OCI-LY7 (cell line): ENCODE data around the gene SFSWAP. TPM values are rescaled to one million over a fixed set of nuclear protein-coding genes. Genes with fewer than 3 reads are reported as not detected.

Experiments
- BruUV-seq: library from RNA; stranded (reverse); fragments of 400-500 nt; replicated peaks from 2 replicates; lab custom pipeline; 2021; lab: Mats Ljungman, UMichigan
- CTCF ChIA-PET: fragments of 300-600 bp; sonication (Branson Sonifier 250); formaldehyde crosslinking; loops from one replicate; lab custom pipeline; 2022; ENCODE audit warnings: antibody characterized with exemption; ENCODE audit not compliant: unreplicated experiment; lab: Charles Lee
- POLR2A ChIA-PET: fragments of 300-600 bp; sonication (Branson Sonifier 250); formaldehyde crosslinking; loops from one replicate; lab custom pipeline; 2022; ENCODE audit warnings: antibody characterized with exemption; lab: Charles Lee
- DNase-seq: peaks from one replicate; pipeline ENCODE4 v3.0.0-alpha.2; 2015; ENCODE audit warnings: low spot score
- H2AFZ ChIP-seq: fragments of 200-600 bp; sonication (generic), shearing (Covaris generic); 2 replicates; pipeline ENCODE4 v1.6.1; 2014; ENCODE audit warnings: mild to moderate bottlenecking, antibody characterized with exemption, low read length, moderate library complexity
- H3K27ac ChIP-seq: fragments of 200-600 bp; sonication (generic); 2 replicates; pipeline ENCODE4 v1.5.1; 2014; ENCODE audit warnings: mixed run types, low read depth, mild to moderate bottlenecking, moderate library complexity, low read length, inconsistent platforms; ENCODE audit not compliant: poor library complexity, severe bottlenecking
- H3K36me3 ChIP-seq: fragments of 200-600 bp; sonication (generic); 2 replicates; pipeline ENCODE4 v1.6.1; 2014; ENCODE audit warnings: mild to moderate bottlenecking, antibody characterized with exemption, low read length, moderate library complexity, mixed read lengths; ENCODE audit not compliant: insufficient read depth
- H3K4me1 ChIP-seq: fragments of 200-600 bp; sonication (generic); 2 replicates; pipeline ENCODE4 v1.5.1; 2014; ENCODE audit warnings: mild to moderate bottlenecking, low read length; ENCODE audit not compliant: insufficient read depth, poor library complexity, severe bottlenecking
- H3K4me2 ChIP-seq: fragments of 200-600 bp; sonication (generic); 2 replicates; pipeline ENCODE4 v1.6.1; 2014; ENCODE audit warnings: mild to moderate bottlenecking, low read length
- H3K4me3 ChIP-seq: fragments of 200-600 bp; sonication (generic); 2 replicates; pipeline ENCODE4 v1.5.1; 2014; ENCODE audit warnings: mild to moderate bottlenecking, low read depth, low read length; ENCODE audit not compliant: poor library complexity, severe bottlenecking
- H3K79me2 ChIP-seq: fragments of 200-600 bp; sonication (generic); 2 replicates; pipeline ENCODE4 v1.6.1; 2016; ENCODE audit warnings: low read depth, mild to moderate bottlenecking, low read length, moderate library complexity, mixed read lengths; ENCODE audit not compliant: insufficient read depth
- H3K9me2 ChIP-seq: fragments of 200-600 bp; sonication (generic); 2 replicates; pipeline ENCODE4 v1.6.1; 2016; ENCODE audit warnings: mild to moderate bottlenecking, low read length, mixed read lengths; ENCODE audit not compliant: insufficient read depth
- H3K9me3 ChIP-seq: fragments of 200-600 bp; sonication (generic); 2 replicates; pipeline ENCODE4 v1.6.1; 2014; ENCODE audit warnings: mild to moderate bottlenecking, mixed run types, low read length, mixed read lengths
- H4K20me1 ChIP-seq: fragments of 200-600 bp; sonication (generic); 2 replicates; pipeline ENCODE4 v1.6.1; 2014; ENCODE audit warnings: mild to moderate bottlenecking, antibody characterized with exemption, low read length, moderate library complexity, mixed read lengths; ENCODE audit not compliant: insufficient read depth
- EZH2phosphoT487 ChIP-seq: fragments of 200-600 bp; sonication (generic); IDR thresholded peaks from 2 replicates; pipeline ENCODE4 v1.6.1; 2018; ENCODE audit warnings: low read depth, borderline replicate concordance, mild to moderate bottlenecking, mixed run types, antibody characterized with exemption, low read length, moderate library complexity, mixed read lengths
- intact Hi-C: fragments of 100-400 bp; cut with micrococcal nuclease; formaldehyde crosslinking; loops from one replicate; pipeline ENCODE4 v1.10.0; 2022; ENCODE audit not compliant: unreplicated experiment
- total RNA-seq, 2 experiments: library from RNA; depleted of rRNA in 1 of 2; stranded (reverse); fragments of >200 nt in 1 of 2; shearing (Covaris generic) in 1 of 2; gene quantifications; 2 replicates each; pipeline ENCODE4 v1.2.3, GENCODE V29; 2014 to 2022
- TF ChIP-seq, protein P1 (sequence below): fragments of 200-600 bp; sonication (generic); conservative IDR thresholded peaks from 2 replicates; pipeline ENCODE4 v1.5.1; 2014; ENCODE audit warnings: mild to moderate bottlenecking, antibody characterized with exemption, low read length, moderate library complexity, mixed read lengths

The SFSWAP gene
- total RNA-seq, 2 experiments from 2014 or later, result 54.0 to 87.1 TPM

DNA sequence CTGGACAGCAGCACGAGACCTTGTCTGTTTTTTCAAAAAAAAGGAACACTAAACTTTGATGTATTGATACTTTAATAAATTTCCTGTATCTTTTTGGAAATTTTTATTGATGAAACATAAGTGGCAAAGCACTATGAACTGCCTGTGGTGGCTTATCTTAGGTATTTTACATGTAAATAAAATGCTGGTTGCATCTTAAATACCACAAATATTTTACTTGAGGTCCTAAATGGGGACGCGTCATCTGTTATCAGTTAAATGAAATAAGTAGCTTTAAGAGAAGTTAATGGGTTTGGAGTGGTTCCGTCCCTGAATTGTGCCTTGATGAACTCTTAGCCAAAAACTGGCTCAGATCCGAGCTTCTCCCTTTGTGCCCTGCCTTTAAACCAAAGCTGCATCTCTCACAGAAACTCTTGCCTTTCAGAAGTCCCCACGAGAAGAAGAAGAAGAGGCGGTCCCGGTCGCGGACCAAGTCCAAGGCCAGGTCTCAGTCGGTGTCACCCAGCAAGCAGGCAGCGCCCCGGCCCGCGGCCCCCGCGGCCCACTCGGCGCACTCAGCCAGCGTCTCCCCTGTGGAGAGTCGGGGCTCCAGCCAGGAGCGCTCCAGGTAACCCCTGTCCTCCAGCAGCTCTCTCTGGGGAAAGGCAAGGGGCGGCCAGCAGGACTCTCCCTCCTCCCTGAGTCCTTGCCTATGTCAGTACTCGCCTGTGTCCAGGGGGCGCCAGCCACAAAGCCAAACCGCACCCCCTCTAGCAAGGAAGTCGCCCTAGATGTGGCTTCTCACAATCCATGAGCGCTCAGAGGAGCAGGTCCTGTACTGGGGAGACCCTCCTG is 86.1 kb downstream of the SFSWAP start:
- intact Hi-C loops, result no loop called here
- H3K9me2 ChIP-seq, result no peaks in the 10 kb centered on the region
- H2AFZ ChIP-seq, result no peak overlapping the region
- no peak for TF ChIP-seq EZH2phosphoT487
- TF ChIP-seq, protein P1, sequence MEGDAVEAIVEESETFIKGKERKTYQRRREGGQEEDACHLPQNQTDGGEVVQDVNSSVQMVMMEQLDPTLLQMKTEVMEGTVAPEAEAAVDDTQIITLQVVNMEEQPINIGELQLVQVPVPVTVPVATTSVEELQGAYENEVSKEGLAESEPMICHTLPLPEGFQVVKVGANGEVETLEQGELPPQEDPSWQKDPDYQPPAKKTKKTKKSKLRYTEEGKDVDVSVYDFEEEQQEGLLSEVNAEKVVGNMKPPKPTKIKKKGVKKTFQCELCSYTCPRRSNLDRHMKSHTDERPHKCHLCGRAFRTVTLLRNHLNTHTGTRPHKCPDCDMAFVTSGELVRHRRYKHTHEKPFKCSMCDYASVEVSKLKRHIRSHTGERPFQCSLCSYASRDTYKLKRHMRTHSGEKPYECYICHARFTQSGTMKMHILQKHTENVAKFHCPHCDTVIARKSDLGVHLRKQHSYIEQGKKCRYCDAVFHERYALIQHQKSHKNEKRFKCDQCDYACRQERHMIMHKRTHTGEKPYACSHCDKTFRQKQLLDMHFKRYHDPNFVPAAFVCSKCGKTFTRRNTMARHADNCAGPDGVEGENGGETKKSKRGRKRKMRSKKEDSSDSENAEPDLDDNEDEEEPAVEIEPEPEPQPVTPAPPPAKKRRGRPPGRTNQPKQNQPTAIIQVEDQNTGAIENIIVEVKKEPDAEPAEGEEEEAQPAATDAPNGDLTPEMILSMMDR, result no peak
- H3K4me1 ChIP-seq, result no peaks in the 10 kb centered on the region
- H3K4me2 ChIP-seq, result no peak overlapping the region
- H3K27ac ChIP-seq, result no peak overlapping the region
- BruUV-seq, result no TSS peak
- no peaks in the 10 kb centered on the region for H3K9me3 ChIP-seq
- CTCF ChIA-PET, result no interaction called here
- H3K36me3 ChIP-seq, result peaks cover 89% of the 10 kb centered on the region
- H3K79me2 ChIP-seq, result no peaks in the 10 kb centered on the region
- no peak for DNase-seq
- POLR2A ChIA-PET, result interaction anchor here (0.6 kb wide), 2 partner anchors 8 to 20 kb away, joined by 3 read pairs; no protein-coding TSS in a partner anchor
- H4K20me1 ChIP-seq, result no peaks in the 10 kb centered on the region
- H3K4me3 ChIP-seq, result no peak overlapping the region

DNA sequence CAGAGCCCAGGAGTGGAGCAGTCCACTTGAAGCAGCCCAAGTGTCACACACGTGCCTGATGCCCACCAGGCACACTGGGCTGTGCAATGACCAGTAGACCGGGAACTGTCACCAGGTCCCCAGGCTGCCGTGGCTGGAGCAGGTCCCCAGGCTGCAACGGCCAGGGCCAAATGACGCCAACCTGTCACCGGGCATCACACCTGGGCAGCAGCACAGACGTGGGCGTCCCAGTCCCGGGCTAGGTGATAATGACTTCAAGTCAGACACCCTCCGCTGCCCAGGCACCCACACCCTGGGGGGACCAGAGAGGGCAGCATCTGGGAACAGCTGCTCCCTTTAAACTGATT is 86.7 kb downstream of the SFSWAP start:
- intact Hi-C loops, result no loop called here
- Histone ChIP-seq H3K79me2 (no peaks in the 10 kb centered on the region), H2AFZ (no peak overlapping the region), H3K4me3 (no peak overlapping the region), H3K27ac (no peak overlapping the region), H3K4me1 (no peaks in the 10 kb centered on the region), H3K4me2 (no peak overlapping the region), H3K36me3 (peaks cover 93% of the 10 kb centered on the region), H3K9me2 (no peaks in the 10 kb centered on the region), H4K20me1 (no peaks in the 10 kb centered on the region), H3K9me3 (no peaks in the 10 kb centered on the region)
- ChIA-PET POLR2A (no interaction called here), CTCF (no interaction called here)
- no peak for DNase-seq
- BruUV-seq, result no TSS peak
- TF ChIP-seq, protein P1, result no peak
- TF ChIP-seq EZH2phosphoT487, result no peak

DNA sequence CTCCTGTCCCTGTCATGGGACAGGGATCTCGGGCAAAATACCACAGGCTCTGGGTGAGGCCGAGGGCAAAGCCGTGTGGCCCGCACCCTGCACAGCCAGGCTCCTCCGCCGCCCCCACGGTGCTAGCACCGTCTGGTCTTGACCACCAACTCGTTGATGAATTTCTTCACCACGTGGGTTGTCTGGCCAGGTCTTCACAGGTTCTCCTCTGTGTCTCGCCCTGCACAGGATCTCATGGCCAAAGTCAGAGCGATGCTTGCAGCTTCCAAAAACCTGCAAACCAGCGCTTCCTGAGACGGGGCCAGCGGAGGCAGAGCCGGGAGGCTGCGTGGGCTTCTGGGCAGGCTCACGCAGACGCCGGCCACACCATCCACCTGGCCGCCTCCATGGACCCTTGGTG is 88.3 kb downstream of the SFSWAP start:
- H3K9me2 ChIP-seq, result no peaks in the 10 kb centered on the region
- no peak overlapping the region for H3K4me2 ChIP-seq
- no peaks in the 10 kb centered on the region for H3K4me1 ChIP-seq
- no peak overlapping the region for H3K4me3 ChIP-seq
- H3K79me2 ChIP-seq, result no peaks in the 10 kb centered on the region
- ChIA-PET CTCF (no interaction called here), POLR2A (no interaction called here)
- no peak overlapping the region for H2AFZ ChIP-seq
- no peaks in the 10 kb centered on the region for H3K9me3 ChIP-seq
- DNase-seq, result no peak
- H3K27ac ChIP-seq, result no peak overlapping the region
- peaks cover 81% of the 10 kb centered on the region for H3K36me3 ChIP-seq
- no peaks in the 10 kb centered on the region for H4K20me1 ChIP-seq
- no TSS peak for BruUV-seq
- intact Hi-C loops, result no loop called here
- TF ChIP-seq, protein P1, result no peak
- no peak for TF ChIP-seq EZH2phosphoT487
